Skin epidermis (tissue), 12 donors: ENCODE results near the gene KCNQ4.

Source experiments
- H3K27ac ChIP-seq, 21 experiments: fragments of 200-600 bp; sonication (generic) in 11 of 21; one replicate each; pipeline ENCODE4 v1.5.0; 2020; ENCODE audit warnings: mild to moderate bottlenecking in 3 of 21, inconsistent platforms in 2 of 21, moderate library complexity in 2 of 21
- H3K4me3 ChIP-seq, 7 experiments: fragments of 200-600 bp; sonication (generic) in 2 of 7; one replicate each; pipeline ENCODE4 v1.5.0; 2020; ENCODE audit warnings: inconsistent platforms in 2 of 7, mild to moderate bottlenecking in 2 of 7, moderate library complexity in 1 of 7

The KCNQ4 gene

DNA sequence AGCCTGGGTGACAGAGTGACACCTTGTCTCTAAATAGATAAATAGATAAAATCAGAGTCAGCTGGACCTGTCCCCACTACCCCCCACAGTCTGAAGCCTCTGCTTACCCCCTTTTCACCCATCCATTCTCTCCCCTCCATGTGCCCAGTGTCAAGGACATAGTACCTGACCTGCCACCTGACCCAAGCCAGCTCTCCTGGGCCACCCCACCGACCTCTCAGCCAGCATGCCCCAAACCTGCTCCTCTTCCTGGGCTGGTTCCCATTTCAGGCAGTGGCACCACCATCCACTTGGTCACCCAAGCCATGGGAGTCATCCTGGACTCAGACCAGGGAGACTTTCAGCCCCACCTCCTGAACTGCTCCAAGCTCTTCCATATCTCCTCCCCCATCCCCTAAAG lies 50.4 kb downstream of the KCNQ4 start:
- H3K27ac ChIP-seq = no peak overlapping the region
- no peak overlapping the region for H3K4me3 ChIP-seq

- no peak overlapping the region for H3K4me3 ChIP-seq
- no peak overlapping the region for H3K27ac ChIP-seq
These were observed 51.5 kb downstream of the KCNQ4 start for GRCh38 chr1:40834968-40835545.

- Histone ChIP-seq H3K27ac (no peak overlapping the region), H3K4me3 (no peak overlapping the region)
These were observed 52.7 kb downstream of the KCNQ4 start for GRCh38 chr1:40836283-40836682.

GRCh38 chr1:40837601-40838000 lies 54.0 kb downstream of the KCNQ4 start:
- Histone ChIP-seq H3K27ac (no peak overlapping the region), H3K4me3 (no peak overlapping the region)

GRCh38 chr1:40838045-40838979 lies 54.7 kb downstream of the KCNQ4 start:
- Histone ChIP-seq H3K4me3 (no peak overlapping the region), H3K27ac (no peak overlapping the region)

DNA sequence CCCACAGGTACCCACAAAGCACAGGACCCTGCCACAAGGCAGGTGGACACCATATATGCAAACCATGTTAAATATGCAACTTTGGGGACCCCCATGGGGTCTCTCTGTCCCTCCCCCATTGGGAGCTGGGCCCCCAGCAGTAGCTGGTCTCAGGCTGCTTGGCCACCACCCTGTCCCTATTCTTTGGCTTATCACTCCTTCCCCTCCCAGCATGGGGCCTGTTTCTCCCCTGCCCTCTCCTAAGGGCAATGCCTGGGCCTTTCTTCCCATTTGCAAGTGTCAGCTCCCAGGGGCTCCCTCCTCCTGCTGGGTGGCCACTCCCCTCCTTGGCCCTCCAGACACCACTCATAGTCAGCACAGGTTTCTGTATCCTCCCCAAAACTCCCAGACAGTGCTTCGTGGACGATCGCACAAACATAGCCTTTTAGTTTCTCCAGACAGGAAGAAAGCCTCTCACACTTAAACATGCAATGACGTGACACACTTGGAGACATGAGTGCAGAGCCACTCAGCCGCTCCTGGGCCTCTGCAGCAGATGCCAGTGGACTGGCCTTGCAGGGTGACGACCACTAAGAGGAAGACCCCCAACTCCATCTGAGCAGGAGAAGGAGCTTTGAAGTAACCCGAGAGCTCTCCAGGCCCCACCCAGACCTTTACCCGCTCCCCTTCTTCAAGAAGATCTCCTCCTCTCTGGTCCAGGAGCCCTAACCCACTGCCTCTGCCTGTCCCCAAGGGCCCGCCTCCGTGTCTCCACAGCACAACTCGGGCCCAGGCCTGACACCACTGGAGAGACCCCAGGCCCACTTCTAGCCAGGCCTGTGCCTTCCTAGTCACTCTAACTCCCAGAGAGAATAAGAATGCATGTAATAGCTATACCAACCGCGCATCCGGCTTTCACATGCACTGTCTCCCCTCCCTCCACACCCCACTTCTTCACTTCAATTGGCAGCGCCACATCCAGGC lies 55.7 kb downstream of the KCNQ4 start:
- Histone ChIP-seq H3K4me3 (no peak overlapping the region), H3K27ac (no peak overlapping the region)

DNA sequence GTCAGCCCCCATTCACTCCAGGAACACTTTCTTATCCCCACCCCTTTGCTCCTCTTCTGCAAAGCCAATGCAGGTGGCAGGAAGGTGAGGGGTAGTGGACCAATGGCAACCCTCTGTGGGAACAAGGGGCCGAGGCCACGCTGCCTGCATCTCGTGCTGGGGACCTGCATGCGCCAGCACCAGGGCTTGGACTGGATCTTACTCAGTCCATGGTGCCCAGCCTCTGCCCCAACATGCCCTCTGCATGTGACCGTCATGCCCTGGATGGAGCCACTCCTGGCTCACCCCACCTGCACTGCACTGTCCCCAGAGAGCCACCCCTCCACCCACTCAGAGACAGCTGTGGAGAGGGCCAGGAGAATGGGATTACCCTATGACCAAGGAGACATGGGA lies 56.4 kb downstream of the KCNQ4 start:
- Histone ChIP-seq H3K27ac (no peak overlapping the region), H3K4me3 (no peak overlapping the region)

DNA sequence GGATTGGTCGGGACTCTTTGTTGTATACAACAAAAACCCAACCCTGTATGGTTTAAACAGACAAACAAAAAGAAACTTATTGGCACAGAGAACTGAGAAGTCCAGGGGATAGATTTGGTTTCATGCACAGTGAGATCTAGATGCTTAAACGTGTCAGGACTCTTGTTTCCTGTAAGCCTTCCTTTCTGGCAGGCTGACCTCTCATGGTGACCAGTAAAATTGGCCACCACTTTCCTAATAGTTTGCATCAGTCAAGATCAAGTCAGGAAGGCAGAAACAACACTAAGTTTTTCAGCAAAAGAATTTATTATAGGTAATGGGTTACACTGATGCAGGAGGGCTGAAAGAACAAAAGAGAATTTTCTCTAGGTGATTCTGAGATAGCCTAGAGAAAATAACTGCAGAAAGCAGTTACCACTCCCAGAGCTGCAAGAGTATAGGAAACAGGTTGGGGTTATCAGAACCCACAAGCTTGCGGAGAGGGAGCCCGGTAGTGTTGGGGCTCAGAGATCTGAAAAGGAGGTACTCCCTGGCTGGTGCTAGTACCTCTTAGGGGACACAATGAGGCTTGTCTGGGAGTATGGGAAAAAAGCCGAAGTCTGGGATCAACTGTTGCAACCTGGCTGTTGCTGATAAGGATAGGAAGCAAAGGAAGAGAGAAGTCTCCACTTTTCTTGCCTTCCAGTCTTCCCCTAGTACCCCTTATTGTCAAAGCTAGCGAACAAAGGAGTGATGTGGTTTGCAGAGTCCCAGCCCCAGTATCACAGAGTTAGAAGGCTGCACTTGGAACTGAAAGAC lies 57.1 kb downstream of the KCNQ4 start:
- Histone ChIP-seq H3K4me3 (no peak overlapping the region), H3K27ac (no peak overlapping the region)

- Histone ChIP-seq H3K27ac (no peak overlapping the region), H3K4me3 (no peak overlapping the region)
These were observed 58.0 kb downstream of the KCNQ4 start for GRCh38 chr1:40841602-40842001.

GRCh38 chr1:40842207-40842606 lies 58.6 kb downstream of the KCNQ4 start:
- H3K4me3 ChIP-seq = no peak overlapping the region
- H3K27ac ChIP-seq = no peak overlapping the region

DNA sequence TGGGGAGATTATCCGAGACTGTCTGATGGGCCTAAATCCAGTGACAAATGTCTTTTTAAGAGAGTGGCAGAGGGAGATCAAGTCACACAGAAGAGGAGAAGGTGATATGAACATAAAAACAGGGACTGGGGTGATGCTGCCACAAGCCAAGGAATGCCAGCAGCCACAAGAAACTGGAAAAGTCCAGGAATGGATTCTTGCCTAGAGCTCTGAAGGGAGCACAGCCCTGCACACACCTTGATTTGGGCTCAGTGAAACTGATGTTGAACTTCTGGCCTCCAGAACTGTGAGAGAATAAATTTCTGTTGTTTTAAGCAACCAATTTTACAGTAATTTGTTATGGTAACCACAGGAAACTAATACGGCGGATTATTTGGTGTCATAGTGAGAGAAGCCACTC lies 59.1 kb downstream of the KCNQ4 start:
- no peak overlapping the region for H3K4me3 ChIP-seq
- H3K27ac ChIP-seq = no peak overlapping the region

- no peak overlapping the region for H3K27ac ChIP-seq
- no peak overlapping the region for H3K4me3 ChIP-seq
These were observed 60.5 kb downstream of the KCNQ4 start for GRCh38 chr1:40844079-40844478.

GRCh38 chr1:40844887-40845878 lies 61.6 kb downstream of the KCNQ4 start:
- Histone ChIP-seq H3K4me3 (no peak overlapping the region), H3K27ac (no peak overlapping the region)

GRCh38 chr1:40845895-40846294 lies 62.3 kb downstream of the KCNQ4 start:
- Histone ChIP-seq H3K4me3 (no peak overlapping the region), H3K27ac (no peak overlapping the region)

DNA sequence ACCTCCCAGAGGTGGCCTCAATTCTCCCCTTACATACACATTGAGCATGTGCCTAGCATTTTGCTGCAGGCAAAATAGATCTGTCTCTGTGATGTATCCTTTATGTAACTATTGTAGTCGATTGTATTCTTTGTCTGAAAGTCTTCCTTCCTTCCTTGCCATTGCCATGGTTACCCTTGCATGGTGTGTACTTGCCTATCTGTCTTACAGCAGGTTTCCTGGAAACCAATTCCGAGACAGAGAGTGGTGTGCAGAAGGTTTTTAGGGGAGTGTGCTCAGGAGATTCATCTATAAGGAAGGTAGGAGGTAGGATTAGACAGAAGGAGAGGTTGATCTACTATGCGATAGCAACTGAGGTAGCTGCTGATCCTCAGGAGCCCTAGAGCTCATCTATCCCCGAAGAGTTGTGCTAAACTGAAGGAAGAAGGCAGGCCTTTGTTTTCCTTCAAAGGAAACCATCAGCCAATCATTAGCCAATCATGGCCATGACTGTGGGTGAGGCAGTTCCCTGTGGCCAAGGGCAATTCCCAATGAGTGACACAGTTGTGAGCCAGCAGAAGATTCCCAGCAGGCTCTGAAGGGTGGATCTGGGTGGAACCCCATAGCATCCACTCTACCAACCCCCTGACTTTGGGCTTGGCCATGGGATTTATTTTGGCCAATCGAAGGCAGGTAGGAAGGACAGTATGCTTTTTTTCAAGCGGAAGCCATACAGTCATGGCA lies 63.6 kb downstream of the KCNQ4 start:
- Histone ChIP-seq H3K4me3 (no peak overlapping the region), H3K27ac (no peak overlapping the region)

- Histone ChIP-seq H3K27ac (no peak overlapping the region), H3K4me3 (no peak overlapping the region)
These were observed 65.1 kb downstream of the KCNQ4 start for GRCh38 chr1:40848530-40849189.
